Psoas muscle (tissue), 8 donors: ENCODE results near the gene ERBIN. TPM values are rescaled to one million over a fixed set of nuclear protein-coding genes. Genes with fewer than 3 reads are reported as not detected.
A peak's percentile ranks its signal among the peaks of the same experiment; 100 is the strongest.

Experiments
- ATAC-seq, 4 donors: fragments of 200-7000 bp; cut with Tn5 transposase; one replicate each; pipeline ENCODE4 v1.9.1; 2020; ENCODE audit warnings: moderate library complexity in 3 of 4, mild to moderate bottlenecking in 2 of 4
- DNase-seq, 2 donors: peaks; one replicate each; pipeline ENCODE4 v3.0.0-alpha.2; 2020
- H3K27ac ChIP-seq: fragments of 200-600 bp; one replicate; pipeline ENCODE4 v1.8.0; 2022
- H3K27me3 ChIP-seq, 3 donors: fragments of 200-600 bp in 1 of 3; one replicate each; pipeline versions ENCODE4 v1.6.1 to v1.8.0; 2013 to 2022; ENCODE audit warnings: low read length in 2 of 3, mild to moderate bottlenecking in 2 of 3, moderate library complexity in 1 of 3; ENCODE audit not compliant: insufficient read depth in 3 of 3
- H3K36me3 ChIP-seq, 2 donors: fragments of 200-600 bp in 1 of 2; one replicate each; pipeline versions ENCODE4 v1.6.1 to v1.8.0; 2013 to 2022; ENCODE audit warnings: low read depth in 1 of 2, mild to moderate bottlenecking in 1 of 2, moderate library complexity in 1 of 2; ENCODE audit not compliant: insufficient read depth in 1 of 2
- H3K4me1 ChIP-seq: fragments of 200-600 bp; one replicate; pipeline ENCODE4 v1.8.0; 2022
- H3K4me3 ChIP-seq: fragments of 200-600 bp; one replicate; pipeline ENCODE4 v1.8.0; 2022; ENCODE audit warnings: mild to moderate bottlenecking
- H3K9me3 ChIP-seq: fragments of 200-600 bp; one replicate; pipeline ENCODE4 v1.8.0; 2022
- WGBS, 3 donors: extraction: QIAGEN DNeasy Blood & Tissue Kit; methylation state at CpG; one replicate each; pipeline versions ENCODE4 v1.1.6 to v1.1.7; 2013; 5-methylcytosine and 5-hydroxymethylcytosine counted together
- intact Hi-C, 2 donors: fragments of 100-400 bp; cut with DNase I; formaldehyde crosslinking; loops; one replicate each; pipeline versions ENCODE4 v1.11.0 to v1.14.2; 2022
- polyA plus RNA-seq, 3 donors: library from polyadenylated mRNA; stranded (reverse); fragments of 200-250 nt; gene quantifications; one replicate each; pipeline ENCODE4 v1.2.3, GENCODE V29; 2013
- total RNA-seq, 4 donors: library from RNA; stranded (reverse); fragmentation: NEBNext Ultra II Directional in 2 of 4; extraction: Animal tissue kit (Norgen Biotek cat#: 25700) in 2 of 4; gene quantifications; one replicate each; pipeline versions ENCODE4 v1.2.1 to v1.2.4, GENCODE V29; 2021 to 2023
- TF ChIP-seq, protein P1 (sequence below): fragments of 200-600 bp; IDR thresholded peaks from one replicate; pipeline ENCODE4 v1.8.0; 2022; ENCODE audit warnings: antibody characterized with exemption
- donor health status: healthy with polysubstance abuse.
- donor health status: DM: no; HTN: no; CAD: no; lungs with moderate emphysema.
- donor health status: Bipolar disorder and iron deficiency.
- donor health status: healthy.
- donor health status: DM: yes; HTN: yes; CAD: no.
- donor health status: DM: no; HTN: no; CAD: no.
- donor health status: DM: no; HTN: no; CAD: no.
- donor health status: DM: yes; HTN: yes; CAD: no.

ERBIN gene
- total and polyA plus RNA-seq, 7 donors, result 8.3 to 56.6 (median 28.8) TPM

- 0% methylated on average over 16 of the region's 16 CpGs for WGBS, 3 donors
- peaks cover 30% of the 10 kb centered on the region for H3K4me1 ChIP-seq
- H3K27ac ChIP-seq, result peak overlapping the region; percentile 100
- intact Hi-C loops, result loop anchor here (2.0 to 10.0 kb wide), 7 partner anchors 40 to 218 kb away; partner anchors contain the start of gene SREK1 (in 2 of the 2)
- TF ChIP-seq, protein P1, sequence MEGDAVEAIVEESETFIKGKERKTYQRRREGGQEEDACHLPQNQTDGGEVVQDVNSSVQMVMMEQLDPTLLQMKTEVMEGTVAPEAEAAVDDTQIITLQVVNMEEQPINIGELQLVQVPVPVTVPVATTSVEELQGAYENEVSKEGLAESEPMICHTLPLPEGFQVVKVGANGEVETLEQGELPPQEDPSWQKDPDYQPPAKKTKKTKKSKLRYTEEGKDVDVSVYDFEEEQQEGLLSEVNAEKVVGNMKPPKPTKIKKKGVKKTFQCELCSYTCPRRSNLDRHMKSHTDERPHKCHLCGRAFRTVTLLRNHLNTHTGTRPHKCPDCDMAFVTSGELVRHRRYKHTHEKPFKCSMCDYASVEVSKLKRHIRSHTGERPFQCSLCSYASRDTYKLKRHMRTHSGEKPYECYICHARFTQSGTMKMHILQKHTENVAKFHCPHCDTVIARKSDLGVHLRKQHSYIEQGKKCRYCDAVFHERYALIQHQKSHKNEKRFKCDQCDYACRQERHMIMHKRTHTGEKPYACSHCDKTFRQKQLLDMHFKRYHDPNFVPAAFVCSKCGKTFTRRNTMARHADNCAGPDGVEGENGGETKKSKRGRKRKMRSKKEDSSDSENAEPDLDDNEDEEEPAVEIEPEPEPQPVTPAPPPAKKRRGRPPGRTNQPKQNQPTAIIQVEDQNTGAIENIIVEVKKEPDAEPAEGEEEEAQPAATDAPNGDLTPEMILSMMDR, result no peak
- H3K27me3 ChIP-seq, result no peaks in the 10 kb centered on the region
- no peak for ATAC-seq
- no peaks in the 10 kb centered on the region for H3K9me3 ChIP-seq
- no peaks in the 10 kb centered on the region for H3K36me3 ChIP-seq
- peak overlapping the region; percentile 95 for H3K4me3 ChIP-seq
- DNase-seq, result no peak
Observed at GRCh38 chr5:65926893-65927292, 518 bp downstream of the ERBIN start.

DNA sequence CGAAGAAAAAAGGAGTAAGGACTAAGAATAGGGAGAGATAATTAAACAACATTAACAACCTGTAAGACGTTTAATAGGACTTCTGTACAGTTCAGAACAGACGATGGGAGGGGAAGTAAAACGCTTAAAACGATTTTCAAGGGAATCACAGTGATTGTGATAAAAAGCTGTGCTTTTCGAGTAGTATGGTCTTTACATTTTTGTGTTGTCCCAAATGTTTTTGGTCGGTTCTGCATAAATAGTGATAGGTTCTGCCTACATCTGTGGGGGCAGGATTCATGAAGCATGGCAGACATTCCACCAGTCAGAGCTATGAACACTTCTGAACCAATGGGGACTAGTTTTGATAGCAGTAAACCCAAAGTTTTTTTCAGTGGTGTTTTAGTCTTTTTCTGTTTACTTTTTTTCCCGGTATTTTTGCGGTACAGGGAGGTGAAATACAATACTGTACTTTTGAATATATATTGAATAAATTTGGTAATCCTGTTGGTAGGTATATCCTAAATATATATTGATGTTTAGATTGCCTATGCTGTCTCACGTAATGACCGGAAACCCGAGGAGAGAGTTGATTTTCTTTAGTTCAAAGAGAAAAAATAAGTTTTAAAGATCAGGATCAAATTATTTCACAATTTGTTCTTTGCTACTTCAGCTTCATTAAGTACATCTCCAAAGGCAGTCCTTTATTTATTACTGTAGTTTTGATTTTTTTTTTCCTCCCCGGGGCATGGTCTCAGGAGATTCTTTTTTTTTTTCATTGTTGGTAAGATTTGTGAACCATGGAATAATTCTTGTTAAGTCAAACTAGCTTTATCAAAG is 1.3 kb downstream of the ERBIN start:
- intact Hi-C loops, result loop anchor here (2.0 to 10.0 kb wide), 7 partner anchors 40 to 217 kb away; partner anchors contain the start of gene SREK1 (in 2 of the 2)
- Histone ChIP-seq H3K4me3 (peak overlapping the region; percentile 95), H3K4me1 (peaks cover 30% of the 10 kb centered on the region), H3K9me3 (no peaks in the 10 kb centered on the region), H3K27me3 (no peaks in the 10 kb centered on the region), H3K36me3 (no peaks in the 10 kb centered on the region), H3K27ac (peak overlapping the region; percentile 100)
- ATAC-seq, result peak in 1 of 4 donors; percentile 32
- DNase-seq, result no peak
- 0 to 1% (median 1%) methylated on average over 13 of the region's 13 CpGs for WGBS, 3 donors
- TF ChIP-seq, protein P1, result no peak

DNA sequence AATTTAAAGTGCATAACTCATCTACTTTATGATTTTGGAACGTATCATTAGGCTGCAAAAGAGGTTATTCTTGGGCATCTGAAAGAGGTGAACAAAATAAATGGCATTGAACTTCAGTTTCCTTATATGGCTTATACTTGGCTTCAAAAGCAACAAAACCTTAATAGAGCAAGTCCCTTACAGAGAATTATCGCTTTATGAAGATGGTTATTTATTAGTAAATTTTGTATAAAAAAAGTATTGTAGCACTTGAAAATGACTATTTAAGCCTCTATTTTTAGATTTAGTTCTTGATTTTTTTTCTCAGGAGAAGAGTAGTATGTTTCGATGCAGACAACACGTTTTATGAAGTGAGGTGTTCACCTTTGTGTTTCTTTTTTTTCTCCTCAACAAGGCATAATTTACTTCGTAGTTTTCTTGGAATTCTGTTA is 2.0 kb downstream of the ERBIN start:
- WGBS, 3 donors, result 3 to 6% (median 5%) methylated on average over 5 of the region's 5 CpGs
- Histone ChIP-seq H3K27me3 (no peaks in the 10 kb centered on the region), H3K9me3 (no peaks in the 10 kb centered on the region), H3K4me1 (peaks cover 33% of the 10 kb centered on the region), H3K36me3 (no peaks in the 10 kb centered on the region), H3K27ac (peak overlapping the region; percentile 100), H3K4me3 (peak overlapping the region; percentile 95)
- DNase-seq (no peak), ATAC-seq (no peak)
- intact Hi-C loops, result loop anchor here (5.0 to 10.0 kb wide), 6 partner anchors 39 to 214 kb away; partner anchors contain the start of gene SREK1 (in 1 of the 2)
- TF ChIP-seq, protein P1, result no peak

DNA sequence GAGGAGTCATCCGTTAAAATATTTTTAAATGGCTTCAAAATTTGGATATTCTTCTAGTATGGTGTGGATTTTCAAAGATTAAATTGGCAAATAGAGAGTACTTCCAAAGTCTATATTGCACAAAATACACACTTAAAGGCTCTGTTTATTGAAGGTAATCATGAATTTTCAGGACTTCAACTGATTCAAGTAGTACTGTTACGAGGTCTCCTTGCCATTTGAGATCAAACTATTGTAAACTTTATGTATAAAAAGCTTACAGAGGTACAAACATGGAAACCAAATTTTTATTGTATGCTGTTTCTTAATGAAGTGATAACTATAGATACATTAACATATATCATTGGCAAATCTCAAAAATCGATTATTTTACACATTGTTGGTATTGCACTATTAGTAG is 2.5 kb downstream of the ERBIN start:
- Histone ChIP-seq H3K4me3 (peak overlapping the region; percentile 95), H3K36me3 (no peaks in the 10 kb centered on the region), H3K27ac (peak overlapping the region; percentile 100), H3K27me3 (no peaks in the 10 kb centered on the region), H3K4me1 (peaks cover 38% of the 10 kb centered on the region), H3K9me3 (no peaks in the 10 kb centered on the region)
- intact Hi-C loops, result loop anchor here (5.0 to 10.0 kb wide), 6 partner anchors 38 to 213 kb away; partner anchors contain the start of gene SREK1 (in 1 of the 2)
- TF ChIP-seq, protein P1, result no peak
- no peak for ATAC-seq
- 49 to 58% (median 51%) methylated on average over 3 of the region's 3 CpGs for WGBS, 3 donors
- no peak for DNase-seq
